Kidney (tissue), 14 donors: ENCODE measurements around the gene INPP5D. TPM values are rescaled to one million over a fixed set of nuclear protein-coding genes. Genes with fewer than 3 reads are reported as not detected.

Source experiments
- DNase-seq, 5 donors: peaks; one replicate each; pipeline ENCODE4 v3.0.0-alpha.2; 2013 to 2020
- FAIRE-seq: peaks from 2 replicates; lab custom pipeline; 2012; peaks lifted over from hg19 to GRCh38; lab: Jason Lieb, UNC
- H3K27ac ChIP-seq, 2 donors: one replicate each; pipeline ENCODE4 v1.7.0; 2013; ENCODE audit warnings: low read depth in 2 of 2, low read length in 2 of 2, inconsistent platforms in 1 of 2
- H3K27me3 ChIP-seq: one replicate; pipeline ENCODE4 v1.7.1; 2013; ENCODE audit warnings: low read length, inconsistent platforms; ENCODE audit not compliant: control insufficient read depth, insufficient read depth
- H3K36me3 ChIP-seq, 3 donors: one replicate each; pipeline versions ENCODE4 v1.7.0 to v1.7.1; 2013; ENCODE audit warnings: low read length in 3 of 3, control low read depth in 1 of 3, inconsistent platforms in 1 of 3; ENCODE audit not compliant: insufficient read depth in 3 of 3, control insufficient read depth in 2 of 3
- H3K4me1 ChIP-seq, 3 donors: one replicate each; pipeline versions ENCODE4 v1.7.0 to v1.7.1; 2013; ENCODE audit warnings: low read length in 3 of 3, inconsistent platforms in 1 of 3, low read depth in 1 of 3; ENCODE audit not compliant: control insufficient read depth in 2 of 3, insufficient read depth in 2 of 3
- H3K4me3 ChIP-seq, 3 donors: one replicate each; pipeline versions ENCODE4 v1.7.0 to v1.8.1; 2013; ENCODE audit warnings: low read length in 3 of 3, control low read depth in 1 of 3, inconsistent platforms in 1 of 3
- H3K9ac ChIP-seq, 3 donors: one replicate each; pipeline versions ENCODE4 v1.7.0 to v1.7.1; 2013; ENCODE audit warnings: low read length in 3 of 3, control low read depth in 1 of 3, inconsistent platforms in 1 of 3
- H3K9me3 ChIP-seq, 3 donors: one replicate each; pipeline versions ENCODE4 v1.7.0 to v1.7.1; 2013; ENCODE audit warnings: low read length in 3 of 3, control low read depth in 1 of 3, inconsistent platforms in 1 of 3; ENCODE audit not compliant: control insufficient read depth in 2 of 3, insufficient read depth in 1 of 3
- intact Hi-C: fragments of 100-400 bp; cut with DNase I; formaldehyde crosslinking; loops from one replicate; pipeline ENCODE4 v1.11.1; 2022
- polyA plus RNA-seq: library from polyadenylated mRNA; stranded (reverse); fragments of 350-450 nt; fragmentation: Illumina TruSeq; extraction: RNeasy Lipid Tissue Mini Kit (QIAGEN cat#74804); gene quantifications from one replicate; pipeline ENCODE4 v1.2.3, GENCODE V29; 2014; ENCODE audit warnings: low read depth, low replicate concordance; ENCODE audit not compliant: insufficient read depth
- total RNA-seq: library from RNA; stranded (reverse); fragmentation: NEBNext Ultra II Directional; extraction: Animal tissue kit (Norgen Biotek cat#: 25700); gene quantifications from one replicate; pipeline ENCODE4 v1.2.1, GENCODE V29; 2021
- TF ChIP-seq, protein P1 (sequence below): IDR thresholded peaks from 3 replicates; pipeline ENCODE4 v1.5.1; 2012; ENCODE audit warnings: mild to moderate bottlenecking, moderate library complexity, borderline replicate concordance; ENCODE audit not compliant: insufficient read depth; ENCODE audit errors: extremely low read depth
- donor health status: control.
- donor health status: control.
- donor health status: control.
- donor health status: control.
- donor health status: control.
- donor health status: DM: yes; HTN: yes; CAD: no.
- donor health status: Normal renal cell carcinoma (clear cell type).

INPP5D gene
- total and polyA plus RNA-seq, 2 donors from 2014 or later: 2.6 to 29.6 TPM

DNA sequence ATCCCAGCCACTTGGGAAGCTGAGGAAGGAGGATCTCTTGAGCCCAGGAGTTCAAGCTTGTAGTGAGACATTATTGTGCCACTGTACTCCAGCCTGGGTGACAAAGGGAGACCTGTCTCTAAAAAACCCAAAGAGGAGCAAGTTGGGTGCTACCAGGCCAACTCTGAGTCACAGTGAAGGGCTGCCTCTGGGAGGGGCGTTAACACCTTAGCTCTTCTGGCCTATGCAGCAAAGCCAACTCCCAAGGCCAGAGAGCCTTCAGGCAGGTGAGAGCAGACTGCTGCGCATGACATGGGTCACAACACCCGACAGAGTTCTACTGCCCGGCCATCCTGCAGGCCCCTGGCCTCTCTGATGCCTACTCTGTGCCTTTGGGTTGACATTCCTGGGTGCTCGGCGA, 158.7 kb downstream of the INPP5D start:
- no peak overlapping the region for H3K4me3 ChIP-seq
- no peak overlapping the region for H3K9ac ChIP-seq
- intact Hi-C loops: no loop called here
- TF ChIP-seq, protein P1, sequence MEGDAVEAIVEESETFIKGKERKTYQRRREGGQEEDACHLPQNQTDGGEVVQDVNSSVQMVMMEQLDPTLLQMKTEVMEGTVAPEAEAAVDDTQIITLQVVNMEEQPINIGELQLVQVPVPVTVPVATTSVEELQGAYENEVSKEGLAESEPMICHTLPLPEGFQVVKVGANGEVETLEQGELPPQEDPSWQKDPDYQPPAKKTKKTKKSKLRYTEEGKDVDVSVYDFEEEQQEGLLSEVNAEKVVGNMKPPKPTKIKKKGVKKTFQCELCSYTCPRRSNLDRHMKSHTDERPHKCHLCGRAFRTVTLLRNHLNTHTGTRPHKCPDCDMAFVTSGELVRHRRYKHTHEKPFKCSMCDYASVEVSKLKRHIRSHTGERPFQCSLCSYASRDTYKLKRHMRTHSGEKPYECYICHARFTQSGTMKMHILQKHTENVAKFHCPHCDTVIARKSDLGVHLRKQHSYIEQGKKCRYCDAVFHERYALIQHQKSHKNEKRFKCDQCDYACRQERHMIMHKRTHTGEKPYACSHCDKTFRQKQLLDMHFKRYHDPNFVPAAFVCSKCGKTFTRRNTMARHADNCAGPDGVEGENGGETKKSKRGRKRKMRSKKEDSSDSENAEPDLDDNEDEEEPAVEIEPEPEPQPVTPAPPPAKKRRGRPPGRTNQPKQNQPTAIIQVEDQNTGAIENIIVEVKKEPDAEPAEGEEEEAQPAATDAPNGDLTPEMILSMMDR: no peak
- no peak overlapping the region for H3K27ac ChIP-seq
- no peak for DNase-seq
- H3K4me1 ChIP-seq: no peaks in the 10 kb centered on the region
- H3K27me3 ChIP-seq: no peaks in the 10 kb centered on the region
- no peaks in the 10 kb centered on the region for H3K36me3 ChIP-seq
- no peak for FAIRE-seq
- H3K9me3 ChIP-seq: no peaks in the 10 kb centered on the region

DNA sequence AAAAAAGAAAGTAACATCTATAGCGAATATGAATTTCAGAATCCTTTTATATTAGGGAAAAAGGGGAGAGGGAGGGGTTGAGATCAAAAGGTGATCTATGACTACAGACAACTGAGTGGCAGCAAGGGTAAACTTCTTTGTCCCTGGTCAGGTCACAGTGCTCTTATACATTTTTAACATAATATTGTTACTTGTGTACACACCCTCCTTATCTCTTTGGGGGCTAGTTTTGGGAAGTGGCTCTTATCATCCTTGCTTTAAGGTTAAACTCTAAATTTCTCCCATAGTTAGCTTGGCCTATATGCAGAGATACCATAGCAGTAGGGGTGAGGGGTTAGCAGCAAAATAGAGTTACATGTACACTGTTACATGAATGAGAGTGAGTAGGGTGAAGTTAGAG, 159.7 kb downstream of the INPP5D start:
- DNase-seq (no peak), FAIRE-seq (no peak)
- Histone ChIP-seq H3K9ac (no peak overlapping the region), H3K36me3 (no peaks in the 10 kb centered on the region), H3K27me3 (no peaks in the 10 kb centered on the region), H3K4me3 (no peak overlapping the region), H3K27ac (no peak overlapping the region), H3K9me3 (no peaks in the 10 kb centered on the region), H3K4me1 (no peaks in the 10 kb centered on the region)
- intact Hi-C loops: no loop called here
- TF ChIP-seq, protein P1: no peak

DNA sequence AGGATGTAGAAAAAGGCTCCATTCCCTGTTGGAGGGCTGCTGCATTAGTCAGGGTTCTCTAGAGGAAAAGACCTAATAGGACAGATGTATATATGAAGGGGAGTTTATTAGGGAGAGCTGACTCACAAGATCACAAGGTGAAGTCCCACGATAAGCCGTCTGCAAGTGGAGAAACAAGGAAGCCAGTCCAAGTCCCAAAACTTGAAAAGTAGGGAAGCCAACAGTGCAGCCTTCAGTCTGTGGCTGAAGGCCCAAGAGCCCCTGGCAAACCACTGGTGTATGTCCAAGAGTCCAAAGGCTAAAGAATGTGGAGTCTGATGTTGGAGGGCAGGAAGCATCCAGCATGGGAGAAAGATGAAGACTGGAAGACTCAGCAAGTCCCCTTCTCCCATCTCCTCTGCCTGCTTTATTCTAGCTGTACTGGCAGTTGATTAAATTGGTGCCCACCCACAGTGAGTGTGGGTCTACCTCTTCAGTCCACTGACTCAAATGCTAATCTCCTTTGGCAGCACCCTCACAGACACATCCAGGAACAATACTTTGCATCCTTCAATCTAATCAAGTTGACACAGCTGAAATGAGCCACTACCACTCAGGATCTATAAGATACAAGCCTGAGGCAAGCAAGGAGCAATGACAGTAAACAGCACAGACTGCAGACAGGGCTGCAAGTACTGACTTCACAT, 161.4 kb downstream of the INPP5D start:
- no peak for FAIRE-seq
- TF ChIP-seq, protein P1: no peak
- Histone ChIP-seq H3K9me3 (no peaks in the 10 kb centered on the region), H3K9ac (no peak overlapping the region), H3K4me1 (no peaks in the 10 kb centered on the region), H3K4me3 (no peak overlapping the region), H3K27ac (no peak overlapping the region), H3K27me3 (no peaks in the 10 kb centered on the region), H3K36me3 (no peaks in the 10 kb centered on the region)
- intact Hi-C loops: no loop called here
- DNase-seq: no peak
